ENCODE results near the gene CTSL.

CTSL gene

DNA sequence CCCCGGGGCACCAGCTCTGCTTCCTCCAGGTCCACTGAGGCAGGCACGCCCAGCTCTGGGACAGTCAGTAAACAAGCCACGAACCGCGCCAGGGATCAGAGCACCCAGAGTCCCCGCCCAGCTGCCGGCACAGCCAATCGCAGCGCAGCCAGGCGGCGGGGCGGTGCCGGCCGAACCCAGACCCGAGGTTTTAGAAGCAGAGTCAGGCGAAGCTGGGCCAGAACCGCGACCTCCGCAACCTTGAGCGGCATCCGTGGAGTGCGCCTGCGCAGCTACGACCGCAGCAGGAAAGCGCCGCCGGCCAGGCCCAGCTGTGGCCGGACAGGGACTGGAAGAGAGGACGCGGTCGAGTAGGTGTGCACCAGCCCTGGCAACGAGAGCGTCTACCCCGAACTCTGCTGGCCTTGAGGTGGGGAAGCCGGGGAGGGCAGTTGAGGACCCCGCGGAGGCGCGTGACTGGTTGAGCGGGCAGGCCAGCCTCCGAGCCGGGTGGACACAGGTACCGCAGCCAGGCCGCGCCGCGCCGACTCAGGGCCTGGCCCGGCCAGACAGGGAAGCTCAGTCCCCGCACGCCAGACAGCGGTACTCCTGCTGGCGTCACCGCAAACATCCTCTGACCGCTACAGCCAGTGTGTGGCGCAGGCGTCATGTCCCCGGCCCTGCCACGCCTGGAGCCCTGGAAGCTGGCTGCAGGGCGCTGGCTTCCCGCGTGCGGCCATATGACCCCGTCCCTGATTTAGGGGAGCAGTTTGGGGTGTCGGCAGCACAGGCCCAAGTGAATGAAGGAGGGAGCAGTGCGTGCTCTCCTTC lies at the start of gene CTSL:
CTSL (plus strand) TSS at position 220 of the 810 bp plus-strand sequence. CDS start 1,485 bp downstream, outside the sequence.
- DNase-seq = peak; percentile 58 to 81

DNA sequence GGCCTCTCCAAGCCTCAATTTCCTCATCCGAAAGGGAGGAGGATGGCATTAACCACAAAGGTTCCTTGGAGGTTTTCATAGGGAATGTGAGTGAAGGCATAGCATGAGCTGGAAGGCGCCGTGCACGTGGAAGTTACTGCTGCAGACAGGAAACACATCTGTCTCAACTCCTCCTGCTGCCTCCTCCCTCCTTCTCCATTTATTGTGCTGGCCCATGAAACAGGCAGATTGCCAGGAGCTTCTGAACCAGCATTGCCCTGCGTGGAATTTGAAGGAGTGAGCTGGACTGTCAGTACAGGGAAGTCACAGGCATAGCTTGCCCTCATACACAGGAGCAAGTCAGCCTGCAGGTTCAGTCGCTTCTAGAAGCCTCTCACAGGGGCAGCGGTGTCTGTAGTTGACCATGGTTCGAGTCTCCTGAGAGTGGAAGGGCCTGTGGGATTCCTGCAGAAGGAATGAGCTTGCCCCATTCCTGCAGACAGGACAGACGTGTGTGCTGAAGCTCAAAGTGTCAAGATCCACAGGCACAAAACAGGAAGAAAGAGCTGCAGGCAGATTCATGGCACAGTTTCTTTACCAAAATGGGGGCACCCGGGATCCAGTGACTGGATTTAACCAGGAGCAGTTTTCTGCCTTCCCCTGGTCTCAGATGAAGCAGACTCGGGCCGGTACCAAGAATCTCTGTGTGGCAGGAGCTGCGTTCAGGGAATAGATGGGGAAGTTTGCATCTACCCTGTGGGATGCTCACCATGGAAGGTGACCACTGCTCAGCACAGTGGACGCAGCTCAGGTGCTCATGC lies 48.7 kb upstream of the CTSL start:
- DNase-seq = no peak

DNA sequence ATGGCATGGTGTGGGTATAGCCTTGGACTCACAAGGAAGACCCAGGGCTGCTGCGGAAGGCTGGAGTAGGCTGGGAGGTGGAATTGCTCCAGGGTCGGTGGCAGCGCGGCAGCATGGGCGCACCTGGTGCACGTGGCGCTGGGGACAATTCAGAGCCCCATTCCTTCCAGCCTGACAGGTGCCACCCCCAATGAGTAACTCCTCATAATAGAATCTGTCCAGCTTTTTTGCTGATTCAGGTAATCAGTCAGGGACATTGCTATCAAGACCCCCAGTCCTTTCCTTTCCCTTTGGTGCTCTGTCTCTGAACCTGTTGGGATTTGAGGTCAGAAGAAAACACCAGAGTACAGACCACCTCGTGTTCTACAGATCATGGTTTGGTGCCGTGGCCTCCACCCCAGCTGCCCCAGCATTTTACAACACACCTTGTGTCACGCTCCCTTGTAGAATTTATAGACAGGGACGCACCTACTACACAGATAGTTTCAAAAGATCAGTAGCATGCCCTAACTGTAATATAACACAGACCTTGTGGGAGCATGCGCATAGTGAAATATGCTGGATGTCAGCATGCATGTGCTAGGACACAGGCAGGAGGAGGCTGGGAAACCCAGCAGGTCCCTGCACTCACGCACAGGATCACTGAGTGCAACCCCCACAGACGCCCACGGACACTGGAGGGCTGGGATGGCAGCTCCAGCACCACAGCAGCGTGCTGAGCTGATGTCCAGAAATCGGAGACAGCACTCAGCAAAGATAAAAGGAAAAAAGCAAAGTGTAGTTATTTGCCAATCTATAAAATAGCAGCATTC lies 47.9 kb upstream of the CTSL start:
- no peak for DNase-seq

DNA sequence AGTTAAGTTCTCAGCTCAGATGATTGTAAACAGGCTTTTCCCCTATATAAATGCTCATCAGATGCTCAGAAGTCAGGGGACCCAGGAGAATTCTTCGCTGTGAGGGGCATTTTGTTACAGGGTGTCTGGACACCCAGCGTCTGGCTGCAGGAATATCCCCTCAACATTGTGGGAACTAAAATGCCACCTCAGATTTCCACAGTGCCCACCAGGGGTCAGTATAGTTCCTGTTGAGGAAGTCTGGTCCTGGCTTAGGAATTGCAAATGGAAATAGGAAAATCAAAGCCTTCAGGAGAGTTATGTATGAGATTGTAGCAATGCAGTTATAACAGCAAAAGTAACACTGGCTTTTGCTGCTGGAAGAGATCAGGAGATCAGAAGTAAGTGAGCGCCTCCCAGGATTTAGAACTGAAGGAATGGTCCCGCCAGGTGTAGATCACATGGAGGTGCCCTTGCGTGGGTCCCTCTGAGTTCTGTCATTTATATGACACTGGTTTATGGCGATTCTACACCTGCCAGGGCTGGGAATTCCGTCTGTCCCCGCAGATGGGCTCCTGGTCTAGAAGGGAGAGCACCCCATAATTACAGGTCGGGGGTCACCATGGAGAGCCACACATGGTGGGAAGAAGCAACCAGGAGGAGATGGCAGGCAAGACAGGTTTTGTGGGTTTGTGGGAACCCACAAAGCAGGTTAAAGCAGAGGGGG lies 47.1 kb upstream of the CTSL start:
- DNase-seq = no peak

DNA sequence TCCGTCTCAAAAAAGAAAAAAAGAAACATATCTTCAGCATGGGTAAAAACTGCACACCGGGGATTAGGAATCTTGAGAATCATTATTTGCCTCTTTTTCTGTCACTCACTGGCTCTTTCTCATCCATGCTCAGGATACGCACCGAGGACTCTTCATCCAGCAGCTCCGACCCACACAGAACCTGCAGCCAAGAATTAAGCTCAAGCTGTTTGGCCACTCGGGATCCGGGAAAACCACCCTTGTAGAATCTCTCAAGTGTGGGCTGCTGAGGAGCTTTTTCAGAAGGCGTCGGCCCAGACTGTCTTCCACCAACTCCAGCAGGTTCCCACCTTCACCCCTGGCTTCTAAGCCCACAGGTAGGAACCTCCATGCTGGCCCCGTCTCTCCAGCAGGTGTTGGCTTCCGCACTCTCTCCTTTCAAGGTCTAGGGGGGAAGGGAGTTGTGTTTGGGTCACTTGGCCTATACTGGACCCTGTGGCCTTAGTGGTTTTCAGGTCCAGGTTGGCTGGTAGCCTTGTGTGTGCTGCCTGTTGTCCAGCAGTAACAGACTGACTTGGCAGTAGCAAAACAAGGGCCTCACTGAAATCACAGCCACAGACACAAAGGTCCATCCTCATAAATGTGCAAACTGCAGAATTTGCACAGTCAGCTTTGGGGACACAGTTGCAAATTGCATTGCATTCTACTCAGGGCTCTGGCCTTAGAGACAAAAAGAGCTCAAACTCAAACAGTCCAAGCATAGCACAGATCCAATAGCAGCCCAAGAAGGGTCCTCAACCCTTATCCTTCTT lies 44.5 kb upstream of the CTSL start:
- DNase-seq = no peak

DNA sequence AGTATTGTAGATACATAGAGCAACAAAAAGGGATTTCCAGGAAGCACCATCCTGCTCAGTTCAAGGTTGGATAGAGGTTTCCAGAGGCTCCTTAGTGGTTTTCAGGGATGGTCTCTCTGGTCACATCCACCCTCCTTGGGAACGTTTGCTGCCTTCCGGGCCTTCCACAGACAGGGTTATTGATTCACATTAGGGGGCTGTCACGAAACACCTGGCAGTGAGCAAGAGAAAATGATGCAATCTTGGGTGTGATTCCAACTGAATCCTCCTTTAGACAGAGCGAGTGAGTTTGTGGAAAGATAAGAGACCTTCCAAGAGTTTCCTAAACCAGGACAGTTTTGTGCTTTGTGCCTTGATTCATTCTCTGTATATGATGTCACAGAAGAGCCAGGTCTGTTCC lies 43.8 kb upstream of the CTSL start:
- DNase-seq = no peak

DNA sequence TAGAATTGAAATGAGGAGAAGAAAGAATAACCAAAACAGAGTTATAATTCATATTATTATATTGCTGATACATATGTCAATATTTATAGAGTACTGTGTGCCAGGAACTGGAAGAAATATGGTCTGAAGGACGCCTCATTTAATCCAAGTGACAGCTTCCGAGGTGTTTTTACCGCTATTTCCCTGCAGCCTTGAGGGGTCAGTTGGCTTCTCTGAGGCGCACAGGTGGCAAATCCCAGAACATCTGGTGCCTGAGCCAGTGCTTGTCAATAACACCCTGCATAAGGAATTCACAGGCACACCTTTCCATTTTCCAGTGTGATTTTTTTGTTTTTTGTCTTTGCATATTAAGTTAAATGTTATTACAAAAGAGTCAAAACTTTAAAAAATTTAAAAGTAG lies 43.3 kb upstream of the CTSL start:
- DNase-seq = no peak

DNA sequence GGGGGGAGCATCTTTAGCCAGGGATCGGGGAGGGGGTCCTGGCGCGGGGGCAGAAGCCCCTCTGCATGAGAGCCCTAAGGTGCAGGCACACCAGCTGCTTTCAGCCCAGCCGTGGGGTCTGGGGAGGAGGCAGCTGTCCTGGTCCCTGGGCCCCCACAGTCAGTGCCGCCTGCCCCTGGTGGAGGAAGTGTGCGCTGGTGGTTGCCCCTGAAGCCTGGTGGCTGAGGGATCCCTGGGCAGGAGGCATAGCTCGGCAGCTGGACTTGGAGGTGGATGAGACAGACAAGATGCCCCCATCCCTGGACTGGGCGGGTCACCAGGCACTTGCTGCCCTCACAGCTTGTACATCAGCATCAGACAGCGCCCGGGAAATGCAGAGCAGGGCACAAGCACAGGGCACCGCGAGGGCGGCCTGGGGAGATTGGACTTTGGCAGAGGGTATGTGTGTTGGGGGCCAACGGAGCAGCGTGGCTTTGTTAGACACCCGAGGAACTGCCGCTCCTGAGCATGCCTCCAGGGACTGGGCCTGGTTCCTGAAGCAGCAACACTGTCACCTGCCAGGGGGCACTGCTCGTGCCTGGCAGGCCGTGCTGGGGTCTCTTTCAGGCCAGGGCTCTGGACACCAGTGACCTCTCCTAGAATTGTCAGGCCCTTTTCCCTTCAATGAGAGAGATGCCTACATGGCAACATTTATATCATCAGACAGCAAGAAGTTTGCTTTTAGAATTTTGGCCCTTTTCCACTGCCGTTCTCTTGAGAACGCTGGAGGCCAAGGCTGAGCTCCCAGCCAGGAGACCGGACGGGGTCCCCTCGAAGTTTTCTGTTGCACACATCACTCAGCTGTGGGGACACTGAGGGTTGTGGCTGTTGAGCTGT lies 41.9 kb upstream of the CTSL start:
- DNase-seq = no peak

DNA sequence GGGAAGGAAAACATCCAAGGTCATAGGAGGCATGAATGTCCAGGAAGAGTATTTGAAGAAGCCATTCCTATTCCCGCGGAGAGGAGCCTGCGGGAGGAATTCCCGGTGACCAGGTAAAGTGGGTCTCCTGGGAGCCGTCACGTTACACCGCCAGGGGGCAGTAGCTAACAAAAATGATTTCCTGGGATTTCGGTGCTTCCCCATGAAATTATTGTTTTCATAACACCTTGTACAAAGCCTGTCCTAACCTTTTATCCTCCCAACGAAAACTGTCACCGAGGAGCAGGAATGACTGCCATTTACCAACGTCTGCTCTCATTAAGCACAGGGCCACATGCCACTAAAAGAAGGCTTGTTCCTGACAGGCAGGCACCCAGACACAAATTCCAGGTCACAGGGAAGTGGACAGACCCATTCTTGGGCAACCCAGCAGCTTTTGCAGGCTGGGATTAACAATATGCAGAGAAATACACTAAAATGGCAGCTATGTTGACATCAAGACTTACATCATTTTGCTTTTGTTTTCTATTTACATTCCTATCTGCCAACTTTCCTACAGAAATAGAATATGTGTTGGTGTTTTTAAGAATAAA lies 41.2 kb upstream of the CTSL start:
- DNase-seq = no peak

DNA sequence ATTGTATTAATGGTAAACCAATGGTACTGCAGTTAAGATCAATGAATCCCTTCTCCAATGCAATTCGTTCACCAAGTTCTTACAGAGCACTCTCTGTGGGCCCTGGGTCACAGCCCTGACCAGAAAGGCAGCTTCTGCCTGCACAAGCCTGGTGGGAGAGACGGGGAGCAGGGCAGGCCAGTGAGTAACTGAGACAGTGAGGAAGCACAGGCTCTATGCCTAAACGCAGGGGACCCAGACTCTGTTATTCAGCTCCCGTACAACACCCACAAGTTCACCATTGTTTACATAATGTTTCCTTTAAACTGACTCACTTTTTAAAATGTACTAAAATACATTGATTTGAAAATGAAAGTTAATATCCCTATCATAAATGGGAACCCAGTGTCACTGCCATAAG lies 40.5 kb upstream of the CTSL start:
- DNase-seq = no peak

DNA sequence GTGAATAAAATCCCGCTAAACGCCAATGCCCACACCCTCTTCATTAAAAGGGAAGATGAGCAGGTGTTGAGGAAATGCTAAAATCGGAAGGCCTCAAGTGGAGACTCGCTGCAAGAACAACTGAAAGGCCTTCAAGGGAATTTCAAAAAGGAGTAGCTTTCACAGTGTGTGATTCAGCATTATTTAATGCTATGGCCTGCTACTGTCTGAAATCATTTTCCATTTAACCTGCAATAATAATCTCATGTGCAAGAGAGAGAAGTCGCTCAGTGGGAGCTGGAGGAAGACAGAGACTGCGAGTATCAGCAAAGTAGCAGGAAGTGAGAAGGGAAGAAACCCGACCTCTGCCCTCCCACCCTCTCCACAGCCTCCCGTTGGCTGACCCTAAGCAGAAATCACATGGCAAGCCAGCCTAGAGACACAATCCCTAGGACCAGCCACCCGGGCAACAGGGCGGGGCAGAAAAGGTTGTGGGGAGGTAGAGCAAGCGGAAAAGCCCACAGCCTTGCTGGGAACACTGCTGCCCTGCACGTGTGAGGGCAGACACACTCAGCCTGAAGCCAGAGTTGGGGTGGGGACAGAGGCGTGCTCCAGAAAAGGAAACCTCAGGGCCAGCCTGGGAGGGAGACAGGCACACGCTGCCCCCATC lies 39.9 kb upstream of the CTSL start:
- DNase-seq = no peak

DNA sequence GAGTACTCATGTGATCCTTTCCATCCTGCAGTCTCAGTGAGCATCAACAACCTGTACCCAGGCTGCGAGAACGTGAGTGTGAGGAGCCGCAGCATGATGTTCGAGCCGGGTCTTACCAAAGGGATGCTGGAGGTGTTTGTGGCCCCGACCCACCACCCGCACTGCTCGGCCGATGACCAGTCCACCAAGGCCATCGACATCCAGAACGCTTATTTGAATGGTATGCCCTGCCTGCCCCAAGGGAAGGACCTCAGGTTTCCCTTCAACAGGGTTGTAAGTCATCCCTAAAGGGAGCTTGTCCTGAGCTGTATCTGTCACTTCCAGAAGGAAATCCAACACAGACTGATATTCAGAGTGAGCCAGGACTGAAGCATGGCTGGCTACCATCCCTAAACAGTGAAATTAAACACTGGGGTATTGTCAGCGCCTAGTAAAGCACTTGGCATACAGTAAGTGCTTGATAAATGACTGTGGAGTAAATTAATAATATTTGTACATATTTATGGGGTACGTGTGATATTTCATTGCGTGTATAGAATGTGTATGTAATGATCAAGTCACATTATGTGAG lies 39.3 kb upstream of the CTSL start:
- DNase-seq = no peak

DNA sequence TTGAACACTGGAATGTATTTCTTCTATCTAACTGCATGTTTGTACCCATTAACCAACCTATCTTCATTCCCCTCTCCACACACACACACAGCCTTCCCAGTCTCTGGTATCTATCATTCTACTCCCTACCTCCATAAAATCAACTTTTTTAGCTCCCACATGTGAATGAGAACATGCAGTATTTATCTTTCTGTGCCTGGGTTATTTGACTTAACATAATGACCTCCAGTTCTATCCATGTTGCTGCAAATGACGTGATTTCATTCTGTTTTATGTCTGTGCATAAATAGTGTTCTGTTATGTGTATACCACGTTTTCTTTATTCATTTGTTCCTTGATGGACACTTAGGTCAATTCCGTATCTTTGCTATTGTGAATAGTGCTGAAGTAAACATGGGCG lies 38.7 kb upstream of the CTSL start:
- no peak for DNase-seq

DNA sequence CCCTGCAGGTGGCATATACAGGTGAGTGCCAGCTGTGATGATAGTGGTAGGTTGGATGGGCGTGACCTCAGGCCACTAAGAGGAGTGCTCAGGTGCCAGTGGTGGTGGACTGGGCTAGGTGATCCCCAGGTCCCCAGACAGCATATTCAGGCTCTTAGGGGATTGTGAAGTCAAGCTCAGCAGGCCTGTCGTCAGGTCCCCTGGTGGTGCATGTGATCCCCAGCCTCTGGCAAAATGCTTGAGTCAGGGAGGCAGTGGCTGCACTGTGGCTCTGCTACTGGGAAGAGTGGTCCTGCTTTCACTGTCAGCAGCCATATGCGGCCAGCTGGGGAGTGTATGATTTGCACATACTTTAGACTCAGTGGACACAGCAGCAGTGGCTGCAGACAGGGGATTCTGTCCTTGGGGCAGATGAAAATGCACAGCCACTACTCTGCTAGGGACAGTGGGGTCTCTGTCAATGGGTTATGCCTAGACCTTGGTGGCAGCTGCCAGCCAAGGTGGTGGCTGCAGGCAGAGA lies 31.6 kb upstream of the CTSL start:
- DNase-seq = no peak

DNA sequence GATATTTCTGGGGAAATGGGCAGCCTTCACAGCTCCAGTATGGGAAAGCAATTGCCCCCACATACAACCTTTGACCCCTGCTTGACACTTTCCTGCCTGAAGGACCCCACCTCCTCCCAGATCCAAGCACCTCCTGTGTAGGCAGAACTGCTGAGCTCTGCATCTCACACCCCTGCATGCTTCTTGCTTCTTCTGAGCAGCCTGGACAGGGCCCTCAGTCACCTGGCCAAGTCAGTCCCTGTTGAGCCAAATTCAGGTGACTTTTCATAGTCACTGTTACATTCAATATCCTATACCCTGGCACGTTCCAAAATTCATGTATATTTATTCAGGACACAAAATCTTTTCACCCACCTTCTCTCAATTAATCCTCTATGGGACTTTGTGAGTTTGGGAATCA lies 30.4 kb upstream of the CTSL start:
- no peak for DNase-seq

DNA sequence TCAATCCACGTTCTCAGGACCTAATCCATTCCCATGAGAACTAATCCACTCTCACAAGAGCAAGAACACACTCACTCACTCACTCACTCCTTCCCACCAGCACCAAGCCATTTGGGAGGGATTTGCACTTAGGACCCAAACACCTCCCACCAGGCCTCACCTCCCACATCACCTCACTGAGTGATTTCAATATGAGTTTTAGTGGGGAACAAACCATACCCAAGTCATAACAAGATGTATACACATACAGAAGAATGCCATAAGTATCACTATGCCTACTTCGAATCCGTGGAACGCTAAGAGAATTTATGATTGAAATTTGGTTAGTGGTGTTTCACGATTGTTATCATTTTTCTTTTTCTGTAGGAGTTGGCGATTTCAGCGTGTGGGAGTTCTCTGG lies 29.3 kb upstream of the CTSL start:
- DNase-seq = no peak

DNA sequence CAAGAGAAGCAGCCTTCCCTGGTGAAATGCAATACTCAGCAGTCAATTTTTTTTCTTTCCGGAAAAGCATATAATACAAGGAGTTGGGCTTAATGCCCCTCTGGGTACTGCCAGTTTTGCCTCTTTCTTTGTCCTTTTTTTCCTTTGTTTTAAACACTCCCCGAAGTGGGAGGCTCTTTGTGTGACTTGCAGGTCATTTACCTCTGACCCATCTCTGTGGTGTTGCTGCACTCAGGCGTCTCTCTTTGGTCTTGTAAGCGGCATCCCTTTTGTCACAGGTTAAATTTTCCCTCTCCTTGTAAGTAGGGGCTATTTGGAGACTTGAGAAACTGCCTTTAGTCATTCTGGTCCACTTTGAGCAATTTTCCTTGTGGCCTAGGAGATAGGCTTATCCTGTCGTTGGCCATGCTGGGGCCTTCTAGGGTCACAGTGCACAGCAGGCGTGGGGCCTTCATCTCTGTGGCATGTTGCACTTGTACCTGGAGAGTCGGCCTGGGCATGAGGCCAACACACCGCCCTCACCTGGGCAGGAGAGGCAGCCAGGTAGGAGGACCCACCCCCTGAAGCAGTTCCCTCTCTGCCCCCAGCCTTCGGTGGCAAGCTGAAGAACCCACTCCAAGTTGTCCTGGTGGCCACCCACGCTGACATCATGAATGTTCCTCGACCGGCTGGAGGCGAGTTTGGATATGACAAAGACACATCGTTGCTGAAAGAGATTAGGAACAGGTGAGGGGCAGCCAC lies 27.7 kb upstream of the CTSL start:
- no peak for DNase-seq

DNA sequence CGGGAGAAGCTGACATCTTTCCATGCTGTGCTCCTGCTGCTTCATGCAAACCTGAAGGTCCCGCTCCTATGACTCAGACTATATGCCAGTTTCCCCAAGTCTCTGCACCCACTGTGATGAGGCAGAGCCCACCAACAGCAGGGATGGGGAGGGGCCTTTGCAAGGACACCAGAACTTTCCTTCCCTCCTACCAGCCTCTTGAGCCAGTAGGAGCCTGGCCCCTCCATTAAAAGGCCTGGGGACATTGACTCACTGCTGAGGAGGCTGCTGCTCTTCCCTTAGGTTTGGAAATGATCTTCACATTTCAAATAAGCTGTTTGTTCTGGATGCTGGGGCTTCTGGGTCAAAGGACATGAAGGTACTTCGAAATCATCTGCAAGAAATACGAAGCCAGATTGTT lies 26.1 kb upstream of the CTSL start:
- DNase-seq = no peak

DNA sequence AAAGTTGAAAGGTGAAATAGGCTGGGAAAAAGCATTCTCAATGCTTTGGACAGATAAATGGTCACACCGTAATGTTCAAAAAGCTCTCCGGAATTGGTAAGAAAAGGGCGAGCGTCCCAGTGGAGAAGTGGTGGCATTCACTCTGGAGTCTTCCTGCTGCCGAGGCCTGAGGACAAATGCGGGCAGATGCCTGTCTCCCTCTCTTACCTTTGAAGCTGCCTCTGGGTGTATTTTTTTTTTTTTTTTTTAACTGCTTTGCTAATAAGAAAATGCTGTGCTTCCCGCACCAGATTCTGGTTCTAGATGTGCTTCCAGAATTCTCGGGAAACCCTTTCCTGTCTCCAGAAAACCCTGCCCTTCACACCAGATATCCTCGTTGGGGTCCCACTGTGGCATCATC lies 24.4 kb upstream of the CTSL start:
- DNase-seq = no peak
